Kidney epithelial cell (primary cell): Measurements from ENCODE around the gene DAZ3. TPM values are rescaled to one million over a fixed set of nuclear protein-coding genes. Genes with fewer than 3 reads are reported as not detected.
"Not testable (repeated sequence)": the region's sequence is repeated elsewhere in the genome, so short reads cannot be mapped to it uniquely, and the experiment has no call there.

Experiments
- DNase-seq: peaks from one replicate; pipeline ENCODE4 v3.0.0-alpha.2; 2010; ENCODE audit warnings: low read depth
- H3K27me3 ChIP-seq: 2 replicates; pipeline ENCODE4 v1.6.0; 2011; ENCODE audit warnings: low read length; ENCODE audit not compliant: control insufficient read depth, insufficient read depth
- H3K36me3 ChIP-seq: 2 replicates; pipeline ENCODE4 v1.5.1; 2011; ENCODE audit warnings: low read length; ENCODE audit not compliant: control insufficient read depth, insufficient read depth
- H3K4me3 ChIP-seq: 2 replicates; pipeline ENCODE4 v1.5.1; 2011; ENCODE audit warnings: low read depth, mild to moderate bottlenecking, control low read depth, low read length
- total RNA-seq: library from RNA; depleted of rRNA; stranded (reverse); fragments of >200 nt; gene quantifications from 2 replicates; pipeline ENCODE4 v1.2.3, GENCODE V29; 2015

Gene DAZ3
- not detected in 2 replicates for total RNA-seq

DNA sequence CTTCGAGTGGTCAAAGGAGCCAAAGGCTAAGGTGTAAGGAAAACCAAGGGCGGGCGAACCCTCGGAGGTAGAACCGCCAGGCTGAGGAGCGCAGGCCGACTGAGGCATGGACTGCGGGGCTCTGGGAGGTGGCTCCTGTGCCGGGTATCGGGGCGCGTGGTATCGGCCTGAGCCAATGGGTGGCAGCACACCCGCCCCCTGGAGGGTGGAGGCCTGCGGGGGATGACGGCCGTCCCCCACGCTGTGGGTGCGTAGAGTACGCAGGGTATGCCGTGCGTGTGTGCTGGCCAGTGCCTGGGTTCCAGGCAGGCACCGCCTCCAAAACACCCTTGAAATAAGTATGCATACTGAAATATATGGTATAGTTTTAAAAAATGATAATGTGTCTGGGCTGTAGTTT, at the start of gene DAZ3:
TSS of gene DAZ3 (minus strand) at position 101 of the 400 bp plus-strand sequence. CDS start 208 bp downstream, outside the sequence.
- H3K36me3 ChIP-seq, H3K4me3 ChIP-seq, H3K27me3 ChIP-seq, DNase-seq: not testable (repeated sequence)

DNA sequence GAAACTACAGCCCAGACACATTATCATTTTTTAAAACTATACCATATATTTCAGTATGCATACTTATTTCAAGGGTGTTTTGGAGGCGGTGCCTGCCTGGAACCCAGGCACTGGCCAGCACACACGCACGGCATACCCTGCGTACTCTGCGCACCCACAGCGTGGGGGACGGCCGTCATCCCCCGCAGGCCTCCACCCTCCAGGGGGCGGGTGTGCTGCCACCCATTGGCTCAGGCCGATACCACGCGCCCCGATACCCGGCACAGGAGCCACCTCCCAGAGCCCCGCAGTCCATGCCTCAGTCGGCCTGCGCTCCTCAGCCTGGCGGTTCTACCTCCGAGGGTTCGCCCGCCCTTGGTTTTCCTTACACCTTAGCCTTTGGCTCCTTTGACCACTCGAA, 20.4 kb upstream of the DAZ3 start, which contains the start of gene DAZ4:
TSS of gene DAZ4 (plus strand) at position 301 of the 400 bp plus-strand sequence. CDS start 208 bp downstream, outside the sequence.
- not testable (repeated sequence) for H3K36me3 ChIP-seq, DNase-seq, H3K27me3 ChIP-seq, H3K4me3 ChIP-seq

DNA sequence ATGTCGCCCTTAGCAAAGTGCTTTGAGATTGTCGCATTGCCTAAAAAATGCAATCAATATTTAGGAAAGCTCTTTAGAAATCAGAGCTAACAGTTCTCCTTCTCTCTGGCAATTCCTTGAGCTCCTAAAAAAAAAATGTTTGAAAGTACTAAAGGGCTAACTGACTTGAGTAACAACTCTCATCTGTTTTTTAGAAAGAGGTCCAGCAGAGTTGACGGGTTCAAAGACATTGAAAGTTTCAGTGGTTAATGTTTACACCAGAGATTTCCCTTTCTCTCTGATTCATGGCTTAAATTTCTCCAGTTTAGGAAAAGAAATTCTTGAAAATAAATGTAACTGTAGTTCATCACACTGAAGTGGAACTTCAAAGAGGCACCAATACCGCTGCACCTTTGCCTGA, 11.9 kb upstream of the DAZ3 start:
- not testable (repeated sequence) for DNase-seq, H3K4me3 ChIP-seq, H3K27me3 ChIP-seq, H3K36me3 ChIP-seq

GRCh38 chrY:24824184-24824879, 11.1 kb upstream of the DAZ3 start:
- not testable (repeated sequence) for H3K36me3 ChIP-seq, H3K27me3 ChIP-seq

DNA sequence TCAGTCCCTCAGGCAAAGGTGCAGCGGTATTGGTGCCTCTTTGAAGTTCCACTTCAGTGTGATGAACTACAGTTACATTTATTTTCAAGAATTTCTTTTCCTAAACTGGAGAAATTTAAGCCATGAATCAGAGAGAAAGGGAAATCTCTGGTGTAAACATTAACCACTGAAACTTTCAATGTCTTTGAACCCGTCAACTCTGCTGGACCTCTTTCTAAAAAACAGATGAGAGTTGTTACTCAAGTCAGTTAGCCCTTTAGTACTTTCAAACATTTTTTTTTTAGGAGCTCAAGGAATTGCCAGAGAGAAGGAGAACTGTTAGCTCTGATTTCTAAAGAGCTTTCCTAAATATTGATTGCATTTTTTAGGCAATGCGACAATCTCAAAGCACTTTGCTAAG, 8.6 kb upstream of the DAZ3 start:
- not testable (repeated sequence) for H3K27me3 ChIP-seq, DNase-seq, H3K4me3 ChIP-seq, H3K36me3 ChIP-seq

More at GRCh38 chrY:24824184-24824879, 11.1 kb upstream of the DAZ3 start:
- H3K4me3 ChIP-seq, DNase-seq: not testable (repeated sequence)

Other genes with a start within 250 kb of the DAZ3 start
- gene BPY2B, start 195.4 kb downstream of the DAZ3 start, total RNA-seq = not detected in 2 replicates
- gene DAZ4, start 20.5 kb upstream of the DAZ3 start, total RNA-seq = not detected in 2 replicates
- gene BPY2C, start 238.7 kb upstream of the DAZ3 start, total RNA-seq = not detected in 2 replicates